Bronchus fibroblast of lung (primary cell): ENCODE measurements around the gene OXCT2. TPM values are rescaled to one million over a fixed set of nuclear protein-coding genes. Genes with fewer than 3 reads are reported as not detected.

ENCODE experiments used
- total RNA-seq: library from RNA; depleted of rRNA; stranded (reverse); fragments of >200 nt; gene quantifications from 2 replicates; pipeline ENCODE4 v1.2.3, GENCODE V29; 2015

OXCT2 gene
- total RNA-seq = 1.5 and 1.6 TPM in 2 replicates

DNA sequence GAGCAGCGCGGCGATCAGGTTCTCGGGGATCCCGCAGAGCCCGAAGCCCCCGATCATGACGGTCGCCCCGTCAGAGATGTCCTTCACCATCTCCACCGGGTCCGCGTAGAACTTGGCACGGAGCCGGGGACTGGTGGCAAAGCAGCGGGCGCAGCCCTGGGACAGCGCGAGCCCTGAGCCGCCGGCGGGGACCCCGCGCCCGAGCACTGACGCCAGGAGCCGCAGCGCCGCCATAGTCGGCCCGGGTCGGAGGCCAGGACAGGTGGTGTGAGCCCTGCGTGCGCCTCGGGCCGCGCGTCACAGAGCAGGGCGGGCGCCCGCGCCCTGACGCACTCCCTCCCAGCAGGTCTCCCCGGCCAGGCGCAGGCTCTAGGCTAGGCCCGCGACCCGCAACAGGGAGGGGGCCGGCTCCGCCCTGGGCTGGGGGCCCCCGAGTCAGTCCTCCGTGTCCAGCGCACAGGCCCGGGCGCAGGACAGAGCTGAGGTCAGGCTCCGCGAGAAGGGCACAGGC is at the start of gene OXCT2:
OXCT2 (minus strand) TSS at position 327 of the 511 bp plus-strand sequence; CDS start at position 234, 93 bp downstream.

DNA sequence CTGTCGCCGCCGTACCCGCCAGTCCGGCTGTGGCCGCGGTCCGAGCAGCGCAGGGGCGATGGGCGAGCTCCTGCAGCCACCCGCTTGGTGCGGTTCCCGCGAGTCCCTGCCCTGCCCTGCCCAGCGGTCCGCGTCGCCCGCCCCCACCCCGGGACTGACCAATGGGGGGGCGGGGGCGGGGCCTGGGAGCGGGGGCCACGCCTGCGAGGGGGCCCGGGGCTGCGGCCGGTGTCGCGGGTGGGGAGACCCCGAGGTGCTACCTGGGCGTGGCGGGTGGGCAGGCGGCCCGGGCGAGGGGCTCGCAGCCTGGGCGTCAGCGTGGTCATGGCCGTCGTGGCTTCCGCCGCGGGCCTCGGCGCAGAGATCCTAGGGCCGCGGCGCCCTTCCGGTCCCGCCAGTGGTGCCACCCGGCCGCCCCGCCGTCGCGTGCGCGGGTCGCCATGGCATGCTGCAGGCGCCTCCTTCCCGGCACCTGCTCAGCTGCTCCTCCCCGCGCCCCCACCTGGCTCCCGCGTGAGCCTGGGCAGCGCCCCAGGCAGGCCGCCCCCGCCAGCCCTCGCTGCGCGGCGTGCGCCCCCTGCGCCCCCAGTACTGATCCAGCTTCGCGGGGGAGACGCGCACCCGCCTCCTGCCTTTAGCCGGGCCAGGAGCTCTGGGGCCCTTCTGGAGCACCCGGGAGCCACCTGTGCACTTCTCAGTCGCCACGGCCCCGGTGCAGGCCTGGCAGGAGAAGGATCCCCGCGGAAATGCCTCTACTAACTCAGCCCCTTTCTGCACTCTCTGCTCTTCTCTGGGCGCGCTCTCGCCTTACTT is 17.8 kb upstream of the OXCT2 start, which contains the start of gene BMP8B:
BMP8B (minus strand) TSS at position 108 of the 813 bp plus-strand sequence. CDS start 380 bp downstream, outside the sequence.

GRCh38 chr1:39738622-39739366 is 32.4 kb downstream of the OXCT2 start, which contains the start of gene PPIE:
Gene PPIE, plus strand, starts transcription at chr1:39738882. Its CDS starts 19 bp downstream, at chr1:39738901.

Other genes starting within 250 kb of the OXCT2 start
- gene PABPC4, start 194.6 kb downstream of the OXCT2 start, total RNA-seq = 174 and 187 TPM in 2 replicates
- gene HEYL, start 131.7 kb downstream of the OXCT2 start, total RNA-seq = under 0.01 TPM in 1 of 2 replicates, not detected in the other
- not detected in 2 replicates for gene NT5C1A, start 99.2 kb downstream of the OXCT2 start, total RNA-seq
- not detected in 2 replicates for gene HPCAL4, start 79.9 kb downstream of the OXCT2 start, total RNA-seq
- gene PPIE, start 32.5 kb downstream of the OXCT2 start, total RNA-seq = 41.8 and 43.2 TPM in 2 replicates
- gene BMP8B, start 17.5 kb upstream of the OXCT2 start, total RNA-seq = not detected in 2 replicates
- gene TRIT1, start 112.2 kb upstream of the OXCT2 start, total RNA-seq = 15.0 and 16.6 TPM in 2 replicates
- 0.15 and 0.50 TPM in 2 replicates for gene MYCL, start 130.6 kb upstream of the OXCT2 start, total RNA-seq
- 2.0 and 4.0 TPM in 2 replicates for gene MFSD2A, start 183.8 kb upstream of the OXCT2 start, total RNA-seq